ENCODE data around the gene RAPGEF4.

DNA sequence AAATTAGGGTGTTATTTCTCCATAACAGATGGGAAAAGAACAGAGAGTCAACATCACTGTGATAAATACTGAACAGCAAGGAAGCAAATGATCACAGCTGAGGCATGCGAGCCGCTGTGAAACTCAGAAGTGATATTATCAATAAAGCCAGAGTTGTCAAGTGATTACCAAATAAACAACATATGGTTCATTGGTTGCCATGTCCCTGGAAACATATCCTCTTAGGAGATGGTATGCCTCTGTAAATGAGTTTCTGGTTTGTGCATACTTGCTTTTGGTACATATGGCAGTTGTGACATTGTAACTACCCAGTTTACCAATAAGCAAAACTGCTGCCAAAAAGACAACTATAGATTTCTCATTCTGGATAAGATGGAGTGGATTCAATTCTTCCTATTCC lies 23.8 kb downstream of the RAPGEF4 start:
- TF ChIP-seq, protein P1, sequence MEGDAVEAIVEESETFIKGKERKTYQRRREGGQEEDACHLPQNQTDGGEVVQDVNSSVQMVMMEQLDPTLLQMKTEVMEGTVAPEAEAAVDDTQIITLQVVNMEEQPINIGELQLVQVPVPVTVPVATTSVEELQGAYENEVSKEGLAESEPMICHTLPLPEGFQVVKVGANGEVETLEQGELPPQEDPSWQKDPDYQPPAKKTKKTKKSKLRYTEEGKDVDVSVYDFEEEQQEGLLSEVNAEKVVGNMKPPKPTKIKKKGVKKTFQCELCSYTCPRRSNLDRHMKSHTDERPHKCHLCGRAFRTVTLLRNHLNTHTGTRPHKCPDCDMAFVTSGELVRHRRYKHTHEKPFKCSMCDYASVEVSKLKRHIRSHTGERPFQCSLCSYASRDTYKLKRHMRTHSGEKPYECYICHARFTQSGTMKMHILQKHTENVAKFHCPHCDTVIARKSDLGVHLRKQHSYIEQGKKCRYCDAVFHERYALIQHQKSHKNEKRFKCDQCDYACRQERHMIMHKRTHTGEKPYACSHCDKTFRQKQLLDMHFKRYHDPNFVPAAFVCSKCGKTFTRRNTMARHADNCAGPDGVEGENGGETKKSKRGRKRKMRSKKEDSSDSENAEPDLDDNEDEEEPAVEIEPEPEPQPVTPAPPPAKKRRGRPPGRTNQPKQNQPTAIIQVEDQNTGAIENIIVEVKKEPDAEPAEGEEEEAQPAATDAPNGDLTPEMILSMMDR (IDR thresholded peaks at IDR 0.05), result no peak
- TF ChIP-seq EP300 (IDR thresholded peaks at IDR 0.05) (no peak), POLR2AphosphoS5 (IDR thresholded peaks at IDR 0.05) (no peak), POLR2A (IDR thresholded peaks at IDR 0.05) (no peak)
